OCI-LY7 (cell line): Measurements from ENCODE around the gene DTWD1. TPM values are rescaled to one million over a fixed set of nuclear protein-coding genes. Genes with fewer than 3 reads are reported as not detected.

Experiments
- Bru-seq: library from RNA; stranded (reverse); fragments of 400-500 nt; gene quantifications from one replicate; lab custom pipeline; 2021; lab: Mats Ljungman, UMichigan
- BruChase-seq, 2 experiments: library from RNA; stranded (reverse); fragments of 400-500 nt; gene quantifications; one replicate each; lab custom pipeline; 2021; lab: Mats Ljungman, UMichigan
- BruUV-seq: library from RNA; stranded (reverse); fragments of 400-500 nt; replicated peaks from 2 replicates; lab custom pipeline; 2021; lab: Mats Ljungman, UMichigan
- CTCF ChIA-PET: fragments of 300-600 bp; sonication (Branson Sonifier 250); formaldehyde crosslinking; loops from one replicate; lab custom pipeline; 2022; ENCODE audit warnings: antibody characterized with exemption; ENCODE audit not compliant: unreplicated experiment; lab: Charles Lee
- POLR2A ChIA-PET: fragments of 300-600 bp; sonication (Branson Sonifier 250); formaldehyde crosslinking; loops from one replicate; lab custom pipeline; 2022; ENCODE audit warnings: antibody characterized with exemption; lab: Charles Lee
- DNase-seq: peaks from one replicate; pipeline ENCODE4 v3.0.0-alpha.2; 2015; ENCODE audit warnings: low spot score
- H2AFZ ChIP-seq: fragments of 200-600 bp; sonication (generic), shearing (Covaris generic); 2 replicates; pipeline ENCODE4 v1.6.1; 2014; ENCODE audit warnings: mild to moderate bottlenecking, antibody characterized with exemption, low read length, moderate library complexity
- H3K27ac ChIP-seq: fragments of 200-600 bp; sonication (generic); 2 replicates; pipeline ENCODE4 v1.5.1; 2014; ENCODE audit warnings: mixed run types, low read depth, mild to moderate bottlenecking, moderate library complexity, low read length, inconsistent platforms; ENCODE audit not compliant: poor library complexity, severe bottlenecking
- H3K36me3 ChIP-seq: fragments of 200-600 bp; sonication (generic); 2 replicates; pipeline ENCODE4 v1.6.1; 2014; ENCODE audit warnings: mild to moderate bottlenecking, antibody characterized with exemption, low read length, moderate library complexity, mixed read lengths; ENCODE audit not compliant: insufficient read depth
- H3K4me1 ChIP-seq: fragments of 200-600 bp; sonication (generic); 2 replicates; pipeline ENCODE4 v1.5.1; 2014; ENCODE audit warnings: mild to moderate bottlenecking, low read length; ENCODE audit not compliant: insufficient read depth, poor library complexity, severe bottlenecking
- H3K4me2 ChIP-seq: fragments of 200-600 bp; sonication (generic); 2 replicates; pipeline ENCODE4 v1.6.1; 2014; ENCODE audit warnings: mild to moderate bottlenecking, low read length
- H3K4me3 ChIP-seq: fragments of 200-600 bp; sonication (generic); 2 replicates; pipeline ENCODE4 v1.5.1; 2014; ENCODE audit warnings: mild to moderate bottlenecking, low read depth, low read length; ENCODE audit not compliant: poor library complexity, severe bottlenecking
- H3K79me2 ChIP-seq: fragments of 200-600 bp; sonication (generic); 2 replicates; pipeline ENCODE4 v1.6.1; 2016; ENCODE audit warnings: low read depth, mild to moderate bottlenecking, low read length, moderate library complexity, mixed read lengths; ENCODE audit not compliant: insufficient read depth
- H3K9me2 ChIP-seq: fragments of 200-600 bp; sonication (generic); 2 replicates; pipeline ENCODE4 v1.6.1; 2016; ENCODE audit warnings: mild to moderate bottlenecking, low read length, mixed read lengths; ENCODE audit not compliant: insufficient read depth
- H3K9me3 ChIP-seq: fragments of 200-600 bp; sonication (generic); 2 replicates; pipeline ENCODE4 v1.6.1; 2014; ENCODE audit warnings: mild to moderate bottlenecking, mixed run types, low read length, mixed read lengths
- H4K20me1 ChIP-seq: fragments of 200-600 bp; sonication (generic); 2 replicates; pipeline ENCODE4 v1.6.1; 2014; ENCODE audit warnings: mild to moderate bottlenecking, antibody characterized with exemption, low read length, moderate library complexity, mixed read lengths; ENCODE audit not compliant: insufficient read depth
- EZH2phosphoT487 ChIP-seq: fragments of 200-600 bp; sonication (generic); IDR thresholded peaks from 2 replicates; pipeline ENCODE4 v1.6.1; 2018; ENCODE audit warnings: low read depth, borderline replicate concordance, mild to moderate bottlenecking, mixed run types, antibody characterized with exemption, low read length, moderate library complexity, mixed read lengths
- intact Hi-C: fragments of 100-400 bp; cut with micrococcal nuclease; formaldehyde crosslinking; loops from one replicate; pipeline ENCODE4 v1.10.0; 2022; ENCODE audit not compliant: unreplicated experiment
- long read RNA-seq: library from polyadenylated mRNA; stranded (forward); transcript quantifications from one replicate; pipeline ENCODE4 v2.0.0, GENCODE V29; 2022
- total RNA-seq, 2 experiments: library from RNA; depleted of rRNA in 1 of 2; stranded (reverse); fragments of >200 nt in 1 of 2; shearing (Covaris generic) in 1 of 2; gene quantifications; 2 replicates each; pipeline ENCODE4 v1.2.3, GENCODE V29; 2014 to 2022
- TF ChIP-seq, protein P1 (sequence below): fragments of 200-600 bp; sonication (generic); conservative IDR thresholded peaks from 2 replicates; pipeline ENCODE4 v1.5.1; 2014; ENCODE audit warnings: mild to moderate bottlenecking, antibody characterized with exemption, low read length, moderate library complexity, mixed read lengths

Gene DTWD1, protein sequence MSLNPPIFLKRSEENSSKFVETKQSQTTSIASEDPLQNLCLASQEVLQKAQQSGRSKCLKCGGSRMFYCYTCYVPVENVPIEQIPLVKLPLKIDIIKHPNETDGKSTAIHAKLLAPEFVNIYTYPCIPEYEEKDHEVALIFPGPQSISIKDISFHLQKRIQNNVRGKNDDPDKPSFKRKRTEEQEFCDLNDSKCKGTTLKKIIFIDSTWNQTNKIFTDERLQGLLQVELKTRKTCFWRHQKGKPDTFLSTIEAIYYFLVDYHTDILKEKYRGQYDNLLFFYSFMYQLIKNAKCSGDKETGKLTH
- total RNA-seq (2014; rRNA removed; shearing (Covaris generic)) (6.8 and 9.4 TPM in 2 replicates), total RNA-seq (2022) (18.1 and 19.2 TPM in 2 replicates), Bru-seq, nascent RNA (percentile 70 among the genes with signal in this experiment), BruChase-seq, experiment 1, labeled RNA remaining after a 6-hour chase (percentile 51 among the genes with signal in this experiment), BruChase-seq, experiment 2, labeled RNA remaining after a 2-hour chase (percentile 63 among the genes with signal in this experiment)
- long read RNA-seq, transcript DTWD1-202 (5 exons, 1,584 nt) = major isoform, 15 of 28 reads
- long read RNA-seq, partial matches to known transcripts = 4 of 28 reads
- long read RNA-seq, other reads (novel, unspliced or antisense) = 8 of 28 reads

DNA sequence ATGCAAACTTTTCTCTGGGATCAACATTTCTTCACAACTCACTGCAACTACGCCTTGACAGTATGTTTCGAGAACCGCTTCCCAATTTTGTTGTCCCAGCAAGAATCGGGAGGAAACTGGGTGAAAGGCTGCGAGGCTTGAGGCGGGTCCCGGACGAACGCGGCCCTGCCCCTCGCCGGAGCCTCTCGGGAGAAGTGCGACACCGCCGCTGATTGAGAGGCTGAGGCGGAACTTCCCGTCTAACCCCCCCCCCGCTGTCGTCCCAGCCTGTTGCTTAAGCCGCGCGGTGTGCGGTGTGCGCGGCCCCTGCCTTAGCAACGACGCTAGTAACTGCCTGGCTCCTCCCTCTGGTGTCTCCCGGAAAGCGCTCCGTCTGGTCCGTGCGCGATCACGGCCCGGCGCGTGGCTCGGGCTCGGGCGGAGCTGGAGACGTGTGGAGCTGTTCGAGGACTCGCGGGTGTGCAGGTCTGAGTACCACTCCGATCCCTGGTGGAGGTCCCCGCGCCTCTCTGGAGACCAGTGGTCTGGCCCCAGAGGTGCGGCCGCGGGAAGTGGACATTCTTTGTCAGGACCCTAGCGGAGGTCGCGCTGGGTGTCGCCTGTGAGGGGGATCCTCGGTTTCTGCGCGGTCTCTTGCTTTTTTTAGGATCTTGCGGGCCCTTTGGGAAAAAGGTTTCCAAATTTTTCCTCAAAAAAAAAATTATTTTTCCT, at the start of gene DTWD1, which contains the start of gene FAM227B:
DTWD1 (plus strand) TSS at position 391 of the 711 bp plus-strand sequence. CDS start 4,120 bp downstream, outside the sequence.
FAM227B (minus strand) TSS at position 161 of the 711 bp plus-strand sequence. CDS start 5,647 bp downstream, outside the sequence.
- peaks cover 18% of the 10 kb centered on the region; the same call in 1 of the 2 replicates for H3K79me2 ChIP-seq
- ChIA-PET CTCF (no interaction called here), POLR2A (interaction anchor here (0.6 to 1.0 kb wide), 5 partner anchors 10 to 1334 kb away, joined by 3 to 4 read pairs (median 3); partner anchors contain the start of gene COPS2)
- H3K9me3 ChIP-seq = peaks cover 21% of the 10 kb centered on the region; the same call in 1 of the 2 replicates
- peaks cover 17% of the 10 kb centered on the region for H3K4me1 ChIP-seq
- intact Hi-C loops = loop anchor here (2.0 to 10.0 kb wide), 4 partner anchors 466 to 1286 kb away; partner anchors contain the start of genes COPS2, DUT, EID1 and SECISBP2L
- no TSS peak for BruUV-seq
- DNase-seq = peak; percentile 97
- TF ChIP-seq EZH2phosphoT487 = no peak
- TF ChIP-seq, protein P1, sequence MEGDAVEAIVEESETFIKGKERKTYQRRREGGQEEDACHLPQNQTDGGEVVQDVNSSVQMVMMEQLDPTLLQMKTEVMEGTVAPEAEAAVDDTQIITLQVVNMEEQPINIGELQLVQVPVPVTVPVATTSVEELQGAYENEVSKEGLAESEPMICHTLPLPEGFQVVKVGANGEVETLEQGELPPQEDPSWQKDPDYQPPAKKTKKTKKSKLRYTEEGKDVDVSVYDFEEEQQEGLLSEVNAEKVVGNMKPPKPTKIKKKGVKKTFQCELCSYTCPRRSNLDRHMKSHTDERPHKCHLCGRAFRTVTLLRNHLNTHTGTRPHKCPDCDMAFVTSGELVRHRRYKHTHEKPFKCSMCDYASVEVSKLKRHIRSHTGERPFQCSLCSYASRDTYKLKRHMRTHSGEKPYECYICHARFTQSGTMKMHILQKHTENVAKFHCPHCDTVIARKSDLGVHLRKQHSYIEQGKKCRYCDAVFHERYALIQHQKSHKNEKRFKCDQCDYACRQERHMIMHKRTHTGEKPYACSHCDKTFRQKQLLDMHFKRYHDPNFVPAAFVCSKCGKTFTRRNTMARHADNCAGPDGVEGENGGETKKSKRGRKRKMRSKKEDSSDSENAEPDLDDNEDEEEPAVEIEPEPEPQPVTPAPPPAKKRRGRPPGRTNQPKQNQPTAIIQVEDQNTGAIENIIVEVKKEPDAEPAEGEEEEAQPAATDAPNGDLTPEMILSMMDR = 0 out of 2 replicates have a peak, but pooled peaks have one; percentile 6
- H2AFZ ChIP-seq = peak within 1 kb of the TSS; percentile 96
- no peaks in the 10 kb centered on the region for H4K20me1 ChIP-seq
- H3K4me3 ChIP-seq = peak within 1 kb of the TSS; percentile 86
- H3K36me3 ChIP-seq = peaks cover 18% of the 10 kb centered on the region
- peak within 1 kb of the TSS; percentile 82 for H3K4me2 ChIP-seq
- H3K27ac ChIP-seq = peak within 1 kb of the TSS; percentile 54
- no peaks in the 10 kb centered on the region for H3K9me2 ChIP-seq

DNA sequence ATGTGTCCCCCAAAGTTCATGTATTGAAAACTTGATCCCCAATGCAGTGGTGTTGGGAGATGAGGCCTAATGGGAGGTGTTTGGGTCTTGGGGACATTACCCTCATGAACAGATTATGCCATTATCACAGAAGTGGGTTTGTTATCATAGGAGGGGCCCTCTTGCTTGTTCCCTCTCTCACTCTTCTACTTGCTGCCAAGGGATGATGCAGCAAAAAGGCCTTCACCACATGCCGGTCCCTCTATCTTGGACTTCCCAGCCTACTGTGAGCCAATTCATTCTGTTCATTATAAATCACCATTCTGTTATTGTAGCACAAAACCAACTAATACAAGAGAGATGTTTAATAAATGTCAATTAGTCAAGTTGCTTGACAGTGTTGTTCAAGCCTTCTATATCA, 47.4 kb upstream of the DTWD1 start:
- Histone ChIP-seq H3K4me2 (no peak overlapping the region), H3K27ac (no peak overlapping the region), H3K4me3 (no peak overlapping the region), H3K9me2 (no peaks in the 10 kb centered on the region), H4K20me1 (no peaks in the 10 kb centered on the region), H3K79me2 (no peaks in the 10 kb centered on the region), H2AFZ (no peak overlapping the region), H3K4me1 (no peaks in the 10 kb centered on the region), H3K36me3 (no peaks in the 10 kb centered on the region), H3K9me3 (no peaks in the 10 kb centered on the region)
- POLR2A ChIA-PET = no interaction called here
- no TSS peak for BruUV-seq
- no peak for DNase-seq
- no peak for TF ChIP-seq EZH2phosphoT487
- TF ChIP-seq, protein P1 = no peak
- CTCF ChIA-PET = no interaction called here
- intact Hi-C loops = no loop called here
